WTC11 (cell line): Measurements from ENCODE around the gene RXFP2.

ENCODE experiments used
- ATF3 ChIP-seq: sonication (generic); formaldehyde crosslinking; conservative IDR thresholded peaks from 2 replicates; pipeline ENCODE4 v1.8.1; 2022; ENCODE audit warnings: mild to moderate bottlenecking, missing genetic modification reagents
- CTCF ChIP-seq: fragments of 200-600 bp; IDR thresholded peaks from 2 replicates; pipeline ENCODE4 v1.8.0; 2022; ENCODE audit warnings: antibody characterized with exemption
- IRF2 ChIP-seq: sonication (generic); formaldehyde crosslinking; IDR thresholded peaks from 2 replicates; pipeline ENCODE4 v1.8.0; 2022; ENCODE audit warnings: low read depth, missing genetic modification reagents, borderline replicate concordance
- NR1H2 ChIP-seq: sonication (generic); formaldehyde crosslinking; IDR thresholded peaks from 2 replicates; pipeline ENCODE4 v1.9.0; 2021; ENCODE audit warnings: mild to moderate bottlenecking, moderate library complexity, missing genetic modification reagents
- NR2C2 ChIP-seq: sonication (generic); formaldehyde crosslinking; IDR thresholded peaks from 2 replicates; pipeline ENCODE4 v1.8.0; 2022; ENCODE audit warnings: mild to moderate bottlenecking, missing genetic modification reagents
- SP1 ChIP-seq: sonication (generic); formaldehyde crosslinking; conservative IDR thresholded peaks from 2 replicates; pipeline ENCODE4 v1.8.1; 2022; ENCODE audit warnings: missing genetic modification reagents
- ZNF138 ChIP-seq: sonication (generic); formaldehyde crosslinking; conservative IDR thresholded peaks from 2 replicates; pipeline ENCODE4 v1.8.1; 2022; ENCODE audit warnings: mild to moderate bottlenecking, moderate library complexity, missing genetic modification reagents

- TF ChIP-seq ZNF138 (no peak), CTCF (no peak), NR1H2 (CRISPR knock-in tag) (no peak), ATF3 (no peak), IRF2 (CRISPR knock-in tag) (no peak), SP1 (CRISPR knock-in tag) (no peak), NR2C2 (CRISPR knock-in tag) (no peak)
These were observed 67.8 kb downstream of the RXFP2 start for GRCh38 chr13:31807090-31807541.
